Endothelial cell of umbilical vein (primary cell): ENCODE results near the gene NMNAT3.

Experiments used
- TF ChIP-seq, protein P1 (sequence below), 2 donors: IDR thresholded peaks; 1 replicate in 1 of 2; 2 replicates in 1 of 2; pipeline ENCODE4 v1.5.1; 2011; ENCODE audit warnings: low read length in 2 of 2, mild to moderate bottlenecking in 2 of 2, moderate library complexity in 2 of 2, control low read depth in 1 of 2, inconsistent platforms in 1 of 2, low read depth in 1 of 2; ENCODE audit not compliant: insufficient read depth in 1 of 2; ENCODE audit errors: extremely low read depth in 1 of 2
- TF ChIP-seq, protein P2 (sequence below): IDR thresholded peaks from 2 replicates; pipeline ENCODE4 v1.6.1; 2011; ENCODE audit not compliant: insufficient read depth, insufficient read length

GRCh38 chr3:139657434-139657833, 20.3 kb downstream of the NMNAT3 start:
- TF ChIP-seq, protein P1, sequence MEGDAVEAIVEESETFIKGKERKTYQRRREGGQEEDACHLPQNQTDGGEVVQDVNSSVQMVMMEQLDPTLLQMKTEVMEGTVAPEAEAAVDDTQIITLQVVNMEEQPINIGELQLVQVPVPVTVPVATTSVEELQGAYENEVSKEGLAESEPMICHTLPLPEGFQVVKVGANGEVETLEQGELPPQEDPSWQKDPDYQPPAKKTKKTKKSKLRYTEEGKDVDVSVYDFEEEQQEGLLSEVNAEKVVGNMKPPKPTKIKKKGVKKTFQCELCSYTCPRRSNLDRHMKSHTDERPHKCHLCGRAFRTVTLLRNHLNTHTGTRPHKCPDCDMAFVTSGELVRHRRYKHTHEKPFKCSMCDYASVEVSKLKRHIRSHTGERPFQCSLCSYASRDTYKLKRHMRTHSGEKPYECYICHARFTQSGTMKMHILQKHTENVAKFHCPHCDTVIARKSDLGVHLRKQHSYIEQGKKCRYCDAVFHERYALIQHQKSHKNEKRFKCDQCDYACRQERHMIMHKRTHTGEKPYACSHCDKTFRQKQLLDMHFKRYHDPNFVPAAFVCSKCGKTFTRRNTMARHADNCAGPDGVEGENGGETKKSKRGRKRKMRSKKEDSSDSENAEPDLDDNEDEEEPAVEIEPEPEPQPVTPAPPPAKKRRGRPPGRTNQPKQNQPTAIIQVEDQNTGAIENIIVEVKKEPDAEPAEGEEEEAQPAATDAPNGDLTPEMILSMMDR (IDR thresholded peaks at IDR 0.05; ENCODE audit: extremely low read depth in 1 of 2, insufficient read depth in 1 of 2, low read depth in 1 of 2, low read length in 2 of 2): no peak
- TF ChIP-seq, protein P2, sequence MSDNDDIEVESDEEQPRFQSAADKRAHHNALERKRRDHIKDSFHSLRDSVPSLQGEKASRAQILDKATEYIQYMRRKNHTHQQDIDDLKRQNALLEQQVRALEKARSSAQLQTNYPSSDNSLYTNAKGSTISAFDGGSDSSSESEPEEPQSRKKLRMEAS: no peak
